GM19468 (cell line): Measurements from ENCODE around the gene PCAT6.

Source experiments
- ATAC-seq: cut with Tn5 transposase; IDR thresholded peaks from one replicate; pipeline ENCODE4 v1.9.1; 2021; ENCODE audit warnings: mild to moderate bottlenecking, moderate library complexity, moderate number of reproducible peaks; ENCODE audit not compliant: unreplicated experiment; ENCODE audit errors: extremely low read depth

PCAT6 gene

DNA sequence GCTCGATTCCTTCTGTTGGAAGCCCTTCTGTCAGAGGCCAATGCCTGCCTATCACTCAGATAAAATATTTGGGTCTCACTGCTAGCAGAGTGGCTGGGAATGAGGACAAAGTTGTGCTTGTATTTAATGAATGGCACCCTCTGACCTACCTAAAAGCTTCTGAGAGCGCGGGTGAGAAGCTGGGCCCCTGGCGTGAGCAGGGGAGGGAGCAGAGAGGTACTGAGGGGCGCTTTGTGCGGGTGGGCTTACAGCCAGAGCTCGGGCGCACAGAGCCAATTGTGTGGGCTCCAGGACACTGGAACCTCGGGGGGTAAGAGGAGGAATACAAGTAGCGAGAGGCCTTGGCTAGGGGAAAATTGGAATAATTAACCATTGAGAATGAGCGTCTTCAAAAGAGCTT lies 32.3 kb downstream of the PCAT6 start:
- no peak for ATAC-seq

DNA sequence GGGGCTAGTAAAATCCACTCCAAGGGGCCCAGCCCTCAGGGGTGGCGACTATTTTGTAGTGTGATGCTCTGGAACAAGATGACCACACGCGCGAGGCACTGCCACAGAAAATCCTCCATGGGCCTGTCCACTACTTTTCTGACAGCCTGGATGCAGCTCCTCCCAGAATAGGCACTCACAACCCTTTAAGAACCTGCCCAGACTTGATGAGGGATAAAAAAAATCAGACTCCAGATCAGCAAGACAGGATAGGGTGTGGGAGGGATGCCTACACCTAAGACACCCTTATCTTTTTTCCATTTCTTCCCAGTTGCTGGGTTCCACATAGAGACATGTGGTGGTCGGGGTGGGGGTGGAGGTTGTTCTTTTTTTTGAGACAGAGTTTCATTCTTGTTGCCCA lies 33.5 kb downstream of the PCAT6 start:
- ATAC-seq, result no peak

DNA sequence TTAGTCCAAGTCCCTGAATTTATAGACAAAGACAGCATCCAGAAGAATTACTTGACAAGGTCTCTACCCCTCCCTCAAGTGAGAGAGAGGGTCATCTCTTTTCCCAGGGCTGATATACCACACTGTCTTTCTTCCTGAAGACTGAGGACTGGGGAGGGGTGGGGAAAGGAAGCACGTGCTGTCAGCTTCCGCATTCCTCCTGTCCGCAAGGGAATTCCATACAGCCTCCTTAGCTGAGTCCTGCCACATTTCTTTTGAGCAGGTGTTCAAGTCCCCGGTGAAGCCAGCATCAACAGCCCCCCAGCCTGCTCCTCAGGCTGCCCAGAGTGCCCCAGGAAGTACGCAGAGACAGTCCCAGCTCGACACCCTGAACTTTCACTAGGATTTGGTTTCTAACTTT lies 34.2 kb downstream of the PCAT6 start:
- no peak for ATAC-seq

DNA sequence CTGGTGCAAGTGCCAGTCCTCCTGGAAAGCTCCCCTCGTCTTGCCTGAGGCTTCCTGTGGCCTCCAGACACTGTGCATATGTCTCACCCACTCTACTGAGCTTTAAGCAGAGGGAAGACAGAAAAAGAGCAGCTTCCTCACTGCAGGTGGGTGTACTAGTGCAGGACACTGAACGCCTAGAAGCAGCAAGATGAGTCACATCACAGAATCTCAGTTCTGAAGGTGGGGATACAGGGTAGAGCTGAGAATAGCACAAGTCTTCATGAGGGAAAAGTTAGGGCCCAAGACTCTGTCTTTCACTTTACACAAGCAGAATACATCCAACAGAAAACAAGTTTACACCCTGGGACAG lies 37.4 kb downstream of the PCAT6 start:
- no peak for ATAC-seq

DNA sequence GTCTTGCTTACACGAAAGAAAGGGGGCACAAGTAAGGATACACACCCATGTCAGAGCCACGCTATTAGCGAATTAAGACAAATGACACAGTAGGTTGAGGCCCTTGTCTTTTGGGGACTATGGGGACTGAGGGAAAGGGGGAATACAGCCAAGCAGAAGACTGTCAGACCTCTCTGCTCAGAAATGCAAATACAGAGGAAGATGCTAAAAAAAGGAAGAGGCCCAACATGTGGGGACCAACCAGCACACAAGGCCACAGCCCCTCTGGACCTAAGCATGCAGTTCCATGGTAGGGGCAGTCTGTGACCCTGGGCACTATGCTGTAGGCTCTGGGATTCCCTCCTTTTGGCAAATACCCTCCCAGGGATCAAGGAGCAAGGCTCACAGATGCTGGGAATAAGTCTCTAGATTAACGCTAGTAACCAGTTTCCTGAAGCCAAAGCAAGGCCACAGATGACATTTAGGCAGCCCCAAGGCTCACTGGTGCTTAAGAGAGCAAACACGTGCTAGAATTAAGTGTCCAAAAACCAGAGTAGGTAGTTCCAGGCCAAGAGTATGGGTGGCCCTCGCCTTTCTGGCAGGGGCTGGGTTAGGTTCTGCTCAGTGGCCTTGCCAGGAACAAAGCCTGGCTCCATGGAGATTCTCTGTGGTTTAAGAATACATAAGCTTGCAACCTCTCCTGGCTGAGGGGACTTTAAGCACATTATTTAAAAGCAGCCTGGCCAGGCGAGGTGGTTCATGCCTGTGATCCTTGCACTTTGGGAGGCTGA lies 40.0 kb downstream of the PCAT6 start:
- ATAC-seq, result no peak

DNA sequence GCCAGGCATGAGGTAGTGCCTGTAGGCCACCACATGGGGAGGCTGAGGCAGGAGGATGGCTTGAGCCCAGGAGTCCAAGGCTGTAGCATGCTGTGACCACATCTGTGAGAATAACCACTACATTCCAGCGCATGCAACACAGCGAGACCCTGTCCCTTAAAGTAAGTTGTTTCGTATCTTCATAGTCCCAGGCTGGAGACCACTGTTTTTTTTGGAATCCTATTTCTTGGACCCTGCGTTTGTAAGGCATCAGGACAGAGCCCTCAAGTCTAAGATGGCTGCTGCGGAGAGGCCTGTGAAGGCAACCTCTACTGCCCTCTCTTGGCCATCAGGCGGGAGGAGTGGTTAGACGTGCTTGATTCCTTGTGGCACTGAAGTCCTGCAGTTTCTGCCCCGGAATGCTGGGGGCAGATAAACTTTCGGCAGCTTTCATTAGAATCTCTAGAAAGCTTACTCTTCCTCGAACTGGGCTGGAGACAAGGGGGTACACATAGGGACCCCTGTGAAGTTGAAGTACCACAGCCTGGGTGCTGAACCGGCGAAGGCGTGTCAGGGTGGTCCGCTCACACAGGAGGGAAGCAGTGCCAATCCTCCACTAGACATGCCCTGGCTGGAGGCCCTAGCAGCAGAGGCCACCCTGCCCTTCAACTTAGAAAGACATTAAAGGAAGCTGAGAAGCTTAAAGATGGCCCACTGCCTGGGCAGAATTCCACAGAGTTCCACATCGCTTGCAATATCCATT lies 41.6 kb downstream of the PCAT6 start:
- ATAC-seq, result no peak

DNA sequence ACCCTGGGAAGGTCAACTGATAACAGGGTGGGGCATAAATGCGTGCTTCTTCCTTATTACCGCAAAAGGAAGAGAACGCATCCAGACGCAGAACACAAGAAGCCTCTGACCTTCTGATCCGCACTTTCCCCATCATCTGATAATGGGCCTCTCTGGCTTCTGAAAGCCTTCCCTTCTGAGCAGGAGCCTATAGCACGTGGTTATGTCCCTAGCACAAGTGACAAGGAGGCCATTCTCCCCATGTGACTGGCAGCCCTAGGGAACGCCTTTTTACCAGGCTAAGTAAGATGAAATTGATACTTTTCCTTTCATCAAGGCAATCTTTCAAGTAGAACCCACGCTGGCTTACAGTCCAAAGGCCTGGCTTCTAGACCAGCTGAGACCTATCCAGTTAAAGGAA lies 44.0 kb downstream of the PCAT6 start:
- no peak for ATAC-seq

DNA sequence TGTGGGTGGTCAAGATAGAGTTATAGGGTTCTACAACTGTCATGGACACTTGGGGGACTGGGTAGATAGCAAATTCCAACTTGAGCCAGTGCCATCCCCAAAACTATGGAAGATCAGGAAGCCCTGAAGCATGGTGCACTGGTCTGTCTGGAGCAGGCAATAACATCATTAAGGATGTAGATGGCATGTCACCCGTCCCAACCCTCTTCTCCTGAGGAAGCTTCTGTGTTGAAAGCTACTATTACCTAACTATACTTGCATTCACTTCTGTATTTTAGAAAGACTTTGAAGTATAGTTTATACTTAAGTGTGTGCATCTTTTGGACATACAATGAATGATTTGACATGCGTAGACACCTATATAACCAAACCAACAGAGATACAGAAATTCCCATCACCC lies 45.3 kb downstream of the PCAT6 start:
- no peak for ATAC-seq

DNA sequence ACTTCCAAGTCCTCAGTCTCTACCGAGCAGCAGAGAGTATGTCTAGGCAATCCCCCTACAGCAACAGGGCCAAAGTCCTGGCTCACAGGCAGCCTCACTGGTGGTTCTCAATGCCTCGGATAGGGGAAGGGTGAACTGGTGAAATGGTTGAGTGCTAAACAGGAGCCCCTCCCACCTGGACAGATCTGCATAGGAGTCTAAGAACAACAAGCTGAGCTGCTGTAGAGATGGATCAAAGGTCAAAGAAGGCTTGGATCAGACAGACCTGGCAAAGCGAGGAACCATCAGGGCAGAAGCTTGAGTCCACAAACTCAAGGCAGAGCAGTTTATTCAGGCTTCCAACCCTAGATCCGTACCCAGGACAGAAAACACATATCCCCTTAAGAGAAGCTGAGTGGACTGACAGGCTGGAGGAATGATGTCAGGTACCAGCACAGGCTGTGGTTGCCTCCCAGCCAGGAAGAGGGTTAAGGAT lies 46.4 kb downstream of the PCAT6 start:
- ATAC-seq, result no peak

DNA sequence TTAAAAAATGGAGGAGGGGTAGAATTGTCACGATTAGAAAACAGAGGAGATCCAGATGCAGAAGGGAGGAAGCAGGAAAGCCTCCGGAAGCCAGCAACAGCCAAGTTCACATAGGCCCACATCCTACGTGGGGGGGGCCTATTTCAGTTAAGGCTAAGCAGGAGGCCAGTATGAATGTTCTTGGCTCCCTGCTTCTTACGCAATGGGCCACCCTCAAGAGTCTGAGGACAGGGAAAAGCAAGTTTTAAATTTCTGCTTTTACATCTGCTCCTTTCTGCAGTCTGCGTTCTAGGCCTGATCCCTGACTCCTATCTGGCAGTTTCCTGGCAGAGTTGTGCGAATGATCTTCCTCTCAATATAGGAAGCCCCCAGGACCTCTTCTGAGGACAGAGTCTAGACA lies 47.6 kb downstream of the PCAT6 start:
- no peak for ATAC-seq

DNA sequence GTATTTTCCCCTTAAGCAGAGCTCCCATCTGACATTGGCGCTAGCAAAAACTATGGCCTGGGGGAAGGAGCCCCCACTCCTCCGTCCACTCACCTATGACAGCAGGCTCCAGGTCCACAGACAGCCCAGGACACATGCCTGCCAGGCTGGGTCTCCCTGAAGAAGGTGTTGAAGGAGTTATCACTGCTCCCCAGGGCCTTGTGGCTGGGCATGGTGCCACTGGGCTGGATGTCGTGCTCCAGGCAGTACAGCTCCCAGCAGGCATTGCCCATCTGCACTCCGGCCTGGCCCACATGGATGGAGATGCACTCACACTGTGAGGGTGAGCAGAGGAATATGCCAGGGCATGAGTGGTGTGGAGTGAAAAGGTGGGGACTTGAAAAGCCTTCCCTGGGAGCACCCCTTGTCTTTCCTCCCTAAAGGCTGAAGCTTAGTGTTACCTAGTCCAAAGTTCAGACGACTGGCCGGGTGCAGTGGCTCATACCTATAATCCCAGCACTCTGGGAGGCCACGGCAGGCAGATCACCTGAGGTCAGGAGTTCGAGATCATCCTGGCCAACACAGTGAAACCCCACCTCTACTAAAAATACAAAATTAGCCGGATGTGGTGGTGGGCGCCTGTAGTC lies 48.1 kb downstream of the PCAT6 start:
- ATAC-seq, result no peak

DNA sequence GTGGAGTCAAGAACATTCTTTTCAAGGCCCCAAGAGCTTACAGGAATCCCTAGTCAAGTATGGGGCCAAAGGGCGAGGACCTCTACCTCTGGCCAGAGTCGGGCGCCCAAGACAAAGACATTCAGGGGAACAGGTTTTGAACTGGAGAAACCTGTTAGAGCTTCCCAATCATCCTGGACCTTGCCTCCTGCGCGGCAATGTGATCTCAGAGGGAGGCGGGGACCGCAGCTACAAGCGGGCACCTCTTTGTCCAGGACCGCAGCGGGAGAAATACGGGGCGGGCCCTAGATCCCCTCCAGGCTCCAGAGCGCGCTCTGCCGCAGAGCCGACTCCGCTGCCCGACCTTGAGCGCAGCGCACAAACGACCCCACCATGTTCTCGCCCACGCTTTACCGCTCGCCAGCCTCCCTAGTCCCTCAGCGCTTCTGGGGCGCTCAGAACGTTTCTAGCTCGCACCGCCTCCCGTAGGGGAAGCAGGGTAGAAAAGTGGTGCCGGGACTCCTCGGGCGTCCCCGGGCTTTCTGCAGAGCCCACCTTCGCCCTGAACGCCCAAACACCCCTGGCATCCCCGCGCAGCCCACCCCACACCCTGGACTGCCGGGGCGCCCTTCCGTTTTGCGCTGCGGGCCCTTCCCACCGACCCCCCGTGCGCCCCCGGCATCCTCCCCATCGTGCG lies 50.1 kb downstream of the PCAT6 start:
- ATAC-seq, result no peak
